NAMALWA (cell line): ENCODE measurements around the gene ZFYVE1.
"Not testable (repeated sequence)": the region's sequence is repeated elsewhere in the genome, so short reads cannot be mapped to it uniquely, and the experiment has no call there.

Experiments
- DNase-seq: peaks from one replicate; pipeline ENCODE4 v3.0.0-alpha.2; 2015; ENCODE audit warnings: low spot score

The ZFYVE1 gene

GRCh38 chr14:73000073-73000472 lies 26.8 kb downstream of the ZFYVE1 start:
- DNase-seq, result no peak

GRCh38 chr14:72999316-72999715 lies 27.6 kb downstream of the ZFYVE1 start:
- no peak for DNase-seq

GRCh38 chr14:72998252-72998903 lies 28.5 kb downstream of the ZFYVE1 start:
- no peak for DNase-seq

GRCh38 chr14:72996916-72997315 lies 30.0 kb downstream of the ZFYVE1 start:
- DNase-seq, result no peak

- no peak for DNase-seq
Measured at GRCh38 chr14:72990171-72990570, 36.7 kb downstream of the ZFYVE1 start.

- no peak for DNase-seq
Measured at GRCh38 chr14:72986857-72987256, 40.0 kb downstream of the ZFYVE1 start.

- no peak for DNase-seq
Measured at GRCh38 chr14:72986214-72986613, 40.7 kb downstream of the ZFYVE1 start.

- DNase-seq, result no peak
Measured at GRCh38 chr14:72982146-72982708, 44.7 kb downstream of the ZFYVE1 start.

GRCh38 chr14:72980863-72981262 lies 46.0 kb downstream of the ZFYVE1 start:
- no peak for DNase-seq

GRCh38 chr14:72978856-72979255 lies 48.0 kb downstream of the ZFYVE1 start:
- DNase-seq, result no peak

- DNase-seq, result no peak
Measured at GRCh38 chr14:72975770-72976169, 51.1 kb downstream of the ZFYVE1 start.

GRCh38 chr14:72974661-72975060 lies 52.2 kb downstream of the ZFYVE1 start:
- DNase-seq, result no peak

- no peak for DNase-seq
Measured at GRCh38 chr14:72970824-72971434, 56.0 kb downstream of the ZFYVE1 start.

- DNase-seq, result no peak
Measured at GRCh38 chr14:72970058-72970630, 56.8 kb downstream of the ZFYVE1 start.

- DNase-seq, result no peak
Measured at GRCh38 chr14:72968316-72968715, 58.6 kb downstream of the ZFYVE1 start.

- DNase-seq, result no peak
Measured at GRCh38 chr14:72966038-72966437, 60.9 kb downstream of the ZFYVE1 start.

GRCh38 chr14:72965249-72965648 lies 61.7 kb downstream of the ZFYVE1 start:
- DNase-seq, result no peak

GRCh38 chr14:72962829-72963312 lies 64.0 kb downstream of the ZFYVE1 start:
- no peak for DNase-seq

- not testable (repeated sequence) for DNase-seq
Measured at GRCh38 chr14:72962336-72962754, 64.6 kb downstream of the ZFYVE1 start.

GRCh38 chr14:72961579-72962335 lies 65.1 kb downstream of the ZFYVE1 start:
- DNase-seq, result no peak

- not testable (repeated sequence) for DNase-seq
Measured at GRCh38 chr14:72961016-72961415, 65.9 kb downstream of the ZFYVE1 start.

GRCh38 chr14:72958548-72958947 lies 68.4 kb downstream of the ZFYVE1 start:
- no peak for DNase-seq
